Stimulated activated CD8-positive, alpha-beta memory T cell treated with anti-CD3 and anti-CD28 coated beads, Interleukin-4, amount 100 ng/mL, for 48 hours (primary cell): ENCODE measurements around the gene APRT.

Source experiments
- DNase-seq: peaks from one replicate; pipeline ENCODE4 v3.0.0-alpha.2; 2020

APRT gene

GRCh38 chr16:88821168-88821850 is 9.6 kb upstream of the APRT start:
- DNase-seq, result no peak

GRCh38 chr16:88820385-88821025 is 8.8 kb upstream of the APRT start:
- no peak for DNase-seq

GRCh38 chr16:88819126-88819525 is 7.4 kb upstream of the APRT start:
- DNase-seq, result no peak

DNA sequence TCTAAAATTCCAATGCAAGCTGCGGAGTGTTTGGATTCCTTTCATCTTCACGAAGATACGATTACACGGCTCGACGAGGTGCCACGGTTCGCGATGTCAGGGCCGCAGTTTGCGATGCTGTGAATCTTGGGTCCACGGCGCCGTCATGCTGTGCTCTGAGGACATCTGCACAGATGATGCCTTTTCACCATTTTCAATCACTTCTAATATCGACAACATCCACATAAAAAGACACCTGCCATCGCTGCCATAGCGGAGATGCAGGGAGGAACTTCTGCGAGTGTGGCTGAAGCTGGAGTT is 6.8 kb upstream of the APRT start:
- no peak for DNase-seq

DNA sequence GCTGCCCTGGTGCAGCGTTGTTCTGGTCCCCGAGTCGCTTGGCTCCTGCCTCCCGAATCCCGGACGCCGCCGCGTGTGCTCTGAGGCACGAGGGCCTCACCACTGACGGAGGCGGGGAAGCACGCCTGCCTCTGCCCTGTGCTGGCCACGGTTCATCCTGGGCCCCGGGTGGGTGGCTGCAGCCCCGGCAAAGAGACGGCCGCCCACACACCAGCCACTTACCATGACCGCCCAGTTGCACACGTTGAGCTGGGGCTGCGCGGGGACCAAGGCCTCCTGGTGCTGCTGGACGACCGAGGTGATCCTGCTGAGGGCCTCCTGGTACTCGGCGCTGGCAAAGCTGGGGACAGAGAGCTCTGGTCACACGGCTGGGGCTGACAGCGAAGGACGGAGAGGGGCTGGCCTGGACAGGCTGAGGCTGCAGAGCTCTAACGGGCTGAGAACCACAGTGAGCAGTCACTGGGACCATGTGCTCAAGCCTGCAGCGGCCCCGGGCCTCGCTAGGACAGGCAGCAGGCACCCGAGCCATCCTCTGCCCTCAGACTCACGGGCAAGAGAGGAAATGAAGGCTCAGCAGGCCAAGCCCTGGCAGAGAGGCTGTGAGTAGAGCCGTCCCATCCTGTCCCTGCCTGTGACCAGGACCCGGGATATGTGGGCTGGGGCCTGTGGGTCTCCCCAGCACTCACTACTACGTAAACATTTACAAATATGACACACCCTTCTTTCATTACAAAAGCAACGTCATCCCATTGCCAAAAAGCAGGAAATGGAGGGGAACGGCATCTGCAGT is 6.3 kb upstream of the APRT start:
- DNase-seq, result no peak

DNA sequence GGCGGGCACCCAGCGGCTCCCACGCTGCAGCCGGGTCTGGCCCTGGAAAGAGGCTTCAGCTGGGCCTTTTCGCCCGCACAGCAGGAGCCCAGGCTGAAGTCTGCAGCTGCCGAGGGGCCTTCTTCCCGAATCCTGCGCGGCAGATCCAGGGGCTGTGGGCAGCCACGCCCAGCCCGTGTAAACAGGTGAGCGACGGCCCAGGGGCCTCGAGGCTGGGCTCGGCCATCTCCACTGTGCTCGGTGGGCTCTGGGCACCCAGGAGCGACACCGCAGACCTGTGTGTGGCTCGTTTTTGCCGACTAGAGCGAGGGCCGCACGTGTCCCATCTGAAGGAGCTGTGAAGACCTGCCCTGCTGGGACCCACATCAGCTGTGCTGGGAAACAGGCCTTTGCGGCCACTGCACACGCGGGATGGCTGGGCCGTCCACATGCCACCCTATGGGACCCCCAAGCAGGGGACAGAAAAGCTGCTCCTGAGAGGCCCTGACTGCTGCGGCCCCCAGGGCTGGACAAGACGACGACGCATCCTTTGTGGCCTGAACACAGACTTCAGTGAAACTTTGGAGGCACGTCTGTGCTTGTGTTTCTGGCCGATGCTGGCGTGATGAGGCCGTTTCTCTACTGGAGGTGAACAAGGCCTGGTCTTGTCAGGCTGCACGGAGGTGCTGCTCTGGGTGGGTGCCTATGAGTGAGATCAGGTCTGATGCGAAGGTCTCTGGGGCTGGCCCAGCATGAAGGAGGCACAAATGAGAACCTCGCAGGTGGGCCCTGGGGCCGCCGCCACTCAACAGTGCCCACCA is 5.2 kb upstream of the APRT start:
- DNase-seq, result no peak

DNA sequence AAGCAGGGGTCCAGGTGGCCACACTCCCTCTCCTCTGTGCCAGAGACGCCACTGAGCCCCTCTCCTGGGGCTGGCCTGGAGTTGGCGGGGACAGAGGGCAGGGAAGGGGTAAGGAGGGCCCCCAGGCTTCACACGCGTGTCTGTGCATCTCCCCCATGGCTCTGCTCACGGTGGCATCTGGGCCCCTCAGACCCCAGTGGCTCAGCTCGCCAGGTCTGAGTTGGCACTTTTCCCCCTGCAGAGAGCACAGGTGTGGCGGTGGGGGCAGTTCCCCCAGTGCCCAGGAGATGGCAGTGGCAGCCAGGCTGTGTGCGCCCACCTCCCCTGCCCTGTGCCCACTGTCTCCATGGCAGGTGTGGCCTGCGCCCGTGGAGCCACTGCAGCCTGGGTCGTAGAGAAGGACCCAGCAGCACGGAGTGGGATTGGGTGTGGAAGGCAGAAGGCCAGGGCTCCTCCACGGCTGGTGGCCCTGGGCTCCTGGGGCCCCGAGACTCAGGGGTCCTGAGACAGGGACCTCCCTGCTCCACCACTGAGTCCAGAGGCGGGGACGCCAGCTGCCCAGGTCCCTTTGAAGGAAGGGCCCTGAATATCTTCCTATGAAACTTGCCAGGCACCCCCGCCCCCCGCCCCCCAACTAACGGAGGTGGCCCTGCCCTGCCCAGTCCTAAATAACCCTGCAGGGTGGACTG is 4.3 kb upstream of the APRT start:
- peak; percentile 79 for DNase-seq

GRCh38 chr16:88815227-88815626 is 3.5 kb upstream of the APRT start:
- DNase-seq, result no peak

GRCh38 chr16:88814144-88814502 is 2.4 kb upstream of the APRT start:
- DNase-seq, result no peak

- DNase-seq, result no peak
These were observed 1.8 kb upstream of the APRT start for GRCh38 chr16:88813269-88814143.

GRCh38 chr16:88812513-88813268 is 963 bp upstream of the APRT start:
- peak; percentile 51 for DNase-seq

GRCh38 chr16:88810912-88811768 is 588 bp downstream of the APRT start:
- peak; percentile 79 for DNase-seq

GRCh38 chr16:88810166-88810911 is 1.4 kb downstream of the APRT start:
- peak; percentile 71 for DNase-seq

GRCh38 chr16:88809676-88810165 is 2.0 kb downstream of the APRT start:
- no peak for DNase-seq

- DNase-seq, result peak; percentile 48
These were observed 2.6 kb downstream of the APRT start for GRCh38 chr16:88809068-88809675.

DNA sequence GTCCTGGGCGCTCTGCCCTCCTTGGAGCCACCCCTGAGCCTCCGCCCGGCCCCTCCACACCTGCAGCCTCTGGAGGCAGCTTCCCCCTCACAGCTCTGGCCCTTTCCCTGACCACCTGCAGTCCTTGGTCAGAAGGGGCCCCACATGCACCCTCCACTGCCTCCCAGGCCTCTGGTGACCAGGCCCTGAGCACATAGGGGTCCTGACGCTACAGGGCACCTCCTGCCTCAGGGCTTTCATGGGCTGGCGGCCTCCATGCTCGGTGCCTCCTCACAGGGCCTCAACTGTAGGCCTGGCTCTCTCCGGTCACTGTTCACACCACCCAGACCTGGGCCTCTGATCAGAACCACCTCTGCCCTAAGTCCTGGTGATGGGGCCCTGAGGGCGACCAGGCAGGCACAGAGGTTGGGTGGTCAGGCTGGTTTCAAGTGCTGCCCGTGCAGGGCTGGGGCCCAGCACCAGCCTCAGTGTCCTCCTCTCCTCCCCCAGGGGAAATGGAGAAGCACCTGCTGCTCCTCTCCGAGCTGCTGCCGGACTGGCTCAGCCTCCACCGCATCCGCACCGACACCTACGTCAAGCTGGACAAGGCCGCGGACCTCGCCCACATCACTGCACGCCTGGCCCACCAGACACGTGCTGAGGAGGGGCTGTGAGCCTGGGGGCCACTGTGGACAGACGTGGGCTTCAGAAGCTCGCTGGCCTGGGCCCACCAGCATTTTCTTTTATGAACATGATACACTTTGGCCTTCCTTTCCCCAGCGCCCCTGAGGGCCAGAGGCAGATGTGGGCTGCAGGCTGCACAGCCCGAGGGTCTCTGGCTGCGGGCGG is 3.9 kb downstream of the APRT start:
- DNase-seq, result no peak

DNA sequence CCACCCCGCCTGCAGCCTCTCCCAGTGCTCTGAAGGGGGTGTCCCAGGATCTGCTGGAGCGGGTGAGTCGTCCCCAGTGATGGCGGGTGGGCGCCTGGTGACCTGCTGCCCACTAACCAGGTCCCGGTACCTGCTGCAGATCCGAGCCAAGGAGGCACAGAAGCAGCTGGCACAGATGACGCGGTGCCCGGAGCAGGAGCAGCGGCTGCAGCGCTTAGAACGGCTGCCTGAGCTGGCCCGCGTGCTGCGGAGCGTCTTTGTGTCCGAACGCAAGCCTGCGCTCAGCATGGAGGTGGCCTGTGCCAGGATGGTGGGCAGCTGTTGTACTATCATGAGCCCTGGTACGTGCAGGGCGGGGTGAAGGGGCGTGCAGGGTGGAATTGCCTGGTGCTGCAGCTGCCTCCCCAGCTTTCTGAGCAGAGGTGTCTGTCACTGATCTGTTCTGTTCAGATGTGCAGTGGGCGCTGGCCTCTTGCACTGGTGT is 4.5 kb downstream of the APRT start:
- no peak for DNase-seq
